ENCODE results near the gene QRFP. TPM values are rescaled to one million over a fixed set of nuclear protein-coding genes. Genes with fewer than 3 reads are reported as not detected.
A peak's percentile ranks its signal among the peaks of the same experiment; 100 is the strongest.

Gene QRFP
- total and polyA plus RNA-seq, 2 of the 8 experiments (the other 6 are each of a cell fraction or from before 2014, with no cell fraction given) = not detected

GRCh38 chr9:130937146-130938076, 40.8 kb upstream of the QRFP start:
- DNase-seq (ENCODE audit: low read depth in 1 of 2, low spot score in 2 of 2) (no peak), FAIRE-seq (no peak)
- CTCF ChIA-PET (ENCODE audit: partially characterized antibody) = interaction anchor here (0.9 to 7.8 kb wide), 9 partner anchors 11 to 230 kb away, joined by 3 to 38 read pairs (median 5); no protein-coding TSS in a partner anchor
- Histone ChIP-seq H4K91ac (replicated peaks; ENCODE audit: insufficient read length, low read length) (peak overlapping the region; percentile 46), H3K27me3 (replicated peaks in 1 of 4; ENCODE audit: control insufficient read depth in 3 of 4, extremely low read depth in 1 of 4, insufficient read depth in 3 of 4, low read length in 3 of 4) (peaks cover 18 to 44% (median 32%) of the 10 kb centered on the region in 4 experiments), H3K23me2 (ENCODE audit: low read depth, low read length) (peaks cover 14% of the 10 kb centered on the region; the same call in 1 of the 2 replicates), H3K14ac (ENCODE audit: insufficient read length) (no peak overlapping the region), H2BK15ac (ENCODE audit: low read length) (peak overlapping the region; percentile 94; the same call in 1 of the 2 replicates), H2BK12ac (ENCODE audit: low read depth, low read length) (peak overlapping the region; percentile 93; the same call in 1 of the 2 replicates), H3K4ac (replicated peaks; ENCODE audit: insufficient read length, low read depth, low read length) (no peak overlapping the region), H2AK5ac (ENCODE audit: low read depth, low read length) (peak overlapping the region; percentile 88), H3K23ac (ENCODE audit: insufficient read length) (no peak overlapping the region), H3K79me2 (ENCODE audit: control insufficient read depth in 1 of 2, insufficient read depth in 2 of 2, low read length in 2 of 2) (no peaks in the 10 kb centered on the region), H3K4me3 (ENCODE audit: extremely low read depth in 1 of 4, insufficient read depth in 2 of 4, low read depth in 3 of 4, low read length in 4 of 4) (peak overlapping the region in 3 of 4 experiments; percentile 62 to 96 (median 62); a peak in 5 of 8 replicates), H4K5ac (ENCODE audit: insufficient read length, low read depth, low read length) (no peak overlapping the region), H4K20me1 (replicated peaks in 1 of 2; ENCODE audit: control insufficient read depth in 1 of 2, insufficient read depth in 2 of 2, low read length in 2 of 2) (peaks cover 3 to 5% of the 10 kb centered on the region in 2 experiments), H4K8ac (ENCODE audit: extremely low read depth, insufficient read depth, low read length) (no peak overlapping the region), H3K56ac (replicated peaks; ENCODE audit: insufficient read length, low read depth, low read length) (no peak overlapping the region), H3K79me1 (ENCODE audit: low read depth, low read length) (no peaks in the 10 kb centered on the region), H3K18ac (ENCODE audit: extremely low read depth, low read length) (peak overlapping the region; percentile 60), H2BK120ac (replicated peaks; ENCODE audit: low read depth, low read length) (peak overlapping the region; percentile 28), H3K4me2 (ENCODE audit: insufficient read depth in 1 of 2, low read depth in 2 of 2, low read length in 2 of 2) (peak overlapping the region; percentile 16 to 83), H3K9me3 (ENCODE audit: insufficient read depth in 2 of 2, low read depth in 1 of 2, low read length in 1 of 2) (no peaks in the 10 kb centered on the region), H3K27ac (ENCODE audit: low read depth, low read length) (no peak overlapping the region), H3K9ac (replicated peaks in 1 of 4; ENCODE audit: extremely low read depth in 1 of 4, low read depth in 3 of 4, low read length in 3 of 4) (no peak overlapping the region), H3K36me3 (ENCODE audit: control insufficient read depth in 2 of 4, insufficient read depth in 4 of 4, low read length in 3 of 4) (no peaks in the 10 kb centered on the region; a peak in 1 of 8 replicates), H3K4me1 (replicated peaks in 1 of 4; ENCODE audit: control insufficient read depth in 3 of 4, insufficient read depth in 4 of 4, low read length in 3 of 4) (peaks cover 8 to 59% (median 32%) of the 10 kb centered on the region in 4 experiments), H2AFZ (ENCODE audit: low read length) (no peak overlapping the region), H2BK5ac (ENCODE audit: low read depth, low read length) (peak overlapping the region; percentile 75; the same call in 1 of the 2 replicates), H2BK20ac (ENCODE audit: low read length) (0 out of 2 replicates have a peak overlapping the region, but pooled peaks have one; percentile 32)
- 75% methylated on average over 23 of the region's 23 CpGs; no CpG with 5 or more reads in 1 of the 2 experiments for WGBS, 2 experiments (ENCODE audit: extremely low coverage in 1 of 2, insufficient coverage in 1 of 2, insufficient read length in 1 of 2, insufficient replicate concordance in 2 of 2, low coverage in 1 of 2, low lambda C conversion rate in 2 of 2, missing lambda C conversion rate in 1 of 2)
- POLR2A ChIA-PET (ENCODE audit: partially characterized antibody) = interaction anchor here (0.7 to 1.4 kb wide), 3 partner anchors 27 to 44 kb away, joined by 3 to 4 read pairs (median 3); no protein-coding TSS in a partner anchor
- no peak for TF ChIP-seq POU5F1 (IDR thresholded peaks at IDR 0.05; ENCODE audit: low read depth, low read length)
- peak; percentile 82; the same call in 1 of the 2 replicates for TF ChIP-seq KDM1A (IDR thresholded peaks at IDR 0.05; ENCODE audit: borderline replicate concordance, low read length)
- TF ChIP-seq NRF1 (IDR thresholded peaks at IDR 0.05; ENCODE audit: low read depth, low read length) = no peak
- TF ChIP-seq RXRA (IDR thresholded peaks at IDR 0.05; ENCODE audit: insufficient read depth, low read depth, low read length) = no peak
- TF ChIP-seq RBBP5 (IDR thresholded peaks at IDR 0.05; ENCODE audit: borderline replicate concordance, low read depth, low read length) = no peak
- no peak for TF ChIP-seq ZNF274 (IDR thresholded peaks at IDR 0.05; ENCODE audit: borderline replicate concordance, extremely low read depth, low read length)

Data from H1 (cell line).